Muscle of back (tissue), 11 donors: ENCODE results near the gene SHOX. TPM values are rescaled to one million over a fixed set of nuclear protein-coding genes. Genes with fewer than 3 reads are reported as not detected.

Experiments
- DNase-seq, 3 donors: peaks; one replicate each; pipeline versions ENCODE4 v3.0.0 to v3.0.0-alpha.2; 2013
- polyA plus RNA-seq, 10 donors: library from polyadenylated mRNA; unstranded; fragments of 120-200 nt; gene quantifications; one replicate each; pipeline ENCODE4 v1.2.1, GENCODE V29; 2013; ENCODE audit not compliant: insufficient read length in 10 of 10

SHOX gene
- polyA plus RNA-seq, 10 donors: 0.18 to 2.1 (median 0.66) TPM

DNA sequence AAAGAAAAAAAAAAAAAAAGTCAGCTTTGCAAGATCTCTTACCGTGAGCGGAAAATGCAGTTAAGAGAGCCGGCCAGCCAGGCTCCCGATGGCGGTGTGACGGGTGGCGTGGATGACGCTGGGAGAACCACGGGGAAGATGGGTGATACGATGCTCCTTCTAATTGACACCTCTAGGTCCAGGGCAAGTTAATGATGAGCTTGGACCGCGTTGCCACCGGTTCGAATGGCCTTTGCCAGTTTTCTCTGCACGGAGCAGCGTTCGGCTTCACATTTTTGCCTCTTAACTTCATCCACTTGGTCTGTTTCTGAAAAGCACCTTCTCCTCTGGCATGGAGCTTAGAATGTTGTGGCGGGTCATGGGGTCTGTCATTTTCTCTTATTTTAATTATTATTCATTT, 33.2 kb downstream of the SHOX start:
- no peak for DNase-seq

DNA sequence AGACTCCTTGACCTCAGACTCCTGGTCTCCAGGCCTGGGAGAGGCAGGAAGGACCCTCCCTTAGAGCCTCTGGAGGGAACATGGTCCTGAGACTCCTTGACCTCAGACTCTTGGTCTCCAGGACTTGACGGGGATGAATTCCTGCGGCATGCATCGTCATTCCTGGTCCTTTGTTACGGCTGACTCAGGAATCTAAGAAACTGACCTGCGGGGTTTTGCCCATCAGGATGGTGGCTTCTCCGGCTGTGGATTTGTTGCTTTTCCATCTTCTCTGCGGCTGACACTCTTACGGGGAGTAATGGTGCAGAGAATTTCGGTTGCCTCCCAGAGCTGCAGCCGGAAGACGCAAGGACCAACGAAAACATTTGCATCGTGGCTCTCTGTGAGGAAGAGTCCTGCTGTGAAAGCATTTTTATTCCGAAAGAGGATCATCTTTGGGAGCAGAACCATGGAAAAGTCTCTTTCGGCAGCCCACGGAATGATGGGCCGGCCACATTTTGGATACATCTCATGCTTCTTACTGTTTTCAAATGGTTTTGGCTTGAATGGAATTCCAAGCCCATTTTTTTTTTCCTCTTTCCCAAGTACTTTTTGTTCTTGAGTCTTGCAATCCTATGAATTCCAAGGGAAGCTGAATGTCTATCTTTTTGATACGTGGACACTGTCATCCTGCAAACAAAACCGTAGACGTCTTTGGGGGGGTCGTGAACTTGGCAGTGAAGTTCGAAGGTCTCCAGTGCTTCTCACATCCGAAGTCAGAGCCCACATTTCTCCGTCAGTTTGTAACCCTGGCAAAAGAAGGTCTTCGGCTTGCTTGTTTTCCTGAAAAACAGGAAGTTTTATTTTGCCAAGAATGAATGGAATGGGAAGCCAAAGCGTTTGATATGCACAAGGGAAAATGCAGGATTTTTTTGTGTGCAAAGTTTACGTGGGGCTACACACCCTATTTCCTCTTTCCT, 36.5 kb downstream of the SHOX start:
- DNase-seq: peak; percentile 30 to 90 (median 65)

DNA sequence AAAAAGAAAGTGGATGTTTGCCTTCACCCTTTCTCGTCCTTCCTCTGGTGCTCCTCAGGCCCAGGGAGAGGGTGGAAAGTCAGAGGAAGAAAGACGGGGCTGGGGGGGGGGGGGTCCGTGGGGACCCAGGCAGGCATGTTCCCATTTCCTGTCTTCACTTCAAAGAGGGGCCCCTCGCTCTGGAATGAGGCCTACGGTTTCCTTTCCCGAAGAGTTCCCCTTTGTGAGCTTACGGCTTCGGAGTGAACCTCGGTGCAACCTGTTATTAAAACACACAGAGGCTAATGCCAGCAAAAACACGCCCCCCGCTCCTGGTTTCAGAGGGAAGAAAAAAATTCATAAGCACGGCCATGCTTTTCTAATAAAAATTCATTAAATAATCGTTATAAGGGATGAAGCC, 40.1 kb downstream of the SHOX start:
- DNase-seq: peak in 1 of 3 donors; percentile 52

DNA sequence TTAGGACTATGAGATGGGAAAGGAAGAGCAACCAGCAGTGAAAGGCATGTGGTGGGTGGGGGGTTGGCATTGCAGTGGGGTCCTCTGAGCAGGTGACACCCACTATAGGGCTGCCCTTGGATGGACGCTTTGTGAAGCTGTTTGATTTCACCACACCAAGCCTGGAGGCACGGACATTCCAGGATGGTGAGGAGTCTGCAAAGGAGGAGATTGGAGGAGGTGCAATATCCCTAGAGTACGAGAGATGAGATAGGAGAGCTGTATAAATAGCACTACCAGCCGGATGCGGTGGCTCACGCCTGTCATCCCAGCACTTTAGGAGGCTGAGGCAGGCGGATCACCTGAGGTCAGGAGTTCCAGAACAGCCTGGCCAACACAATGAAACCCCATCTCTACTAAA, 42.3 kb downstream of the SHOX start:
- DNase-seq: no peak

DNA sequence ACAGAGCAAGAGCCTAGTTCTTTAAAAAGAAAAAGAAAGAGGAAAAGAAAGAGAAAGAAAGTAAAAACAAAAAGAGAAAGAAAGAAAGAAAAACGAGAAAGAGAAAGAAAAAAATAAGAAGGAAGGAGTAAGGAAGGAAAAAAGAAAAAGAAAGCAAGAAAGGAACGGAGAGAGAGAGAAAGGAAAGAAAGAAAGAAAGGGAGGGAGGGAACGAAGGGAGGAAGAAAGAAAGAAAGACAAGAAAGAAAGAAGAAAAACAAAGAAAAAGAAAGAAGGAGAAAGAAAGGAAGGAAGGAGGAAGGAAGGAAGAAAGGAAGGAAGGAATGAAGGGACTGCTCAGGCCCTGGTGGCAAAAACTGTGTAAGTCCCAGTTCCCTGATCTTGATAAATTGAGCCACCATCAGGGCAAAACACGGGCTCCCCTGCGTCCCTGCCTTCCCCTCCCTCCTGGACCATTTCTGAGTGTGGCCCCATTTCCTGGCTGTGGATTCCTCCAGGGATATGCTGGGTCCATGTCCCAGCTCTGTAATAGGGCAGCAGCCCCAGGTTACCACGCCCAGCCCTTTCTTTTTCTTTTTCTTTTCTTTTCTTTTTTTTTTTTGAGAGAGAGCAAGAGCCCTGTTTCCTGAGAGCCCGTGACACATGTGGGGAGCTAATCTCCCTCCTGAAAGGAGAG, 44.8 kb downstream of the SHOX start:
- no peak for DNase-seq

DNA sequence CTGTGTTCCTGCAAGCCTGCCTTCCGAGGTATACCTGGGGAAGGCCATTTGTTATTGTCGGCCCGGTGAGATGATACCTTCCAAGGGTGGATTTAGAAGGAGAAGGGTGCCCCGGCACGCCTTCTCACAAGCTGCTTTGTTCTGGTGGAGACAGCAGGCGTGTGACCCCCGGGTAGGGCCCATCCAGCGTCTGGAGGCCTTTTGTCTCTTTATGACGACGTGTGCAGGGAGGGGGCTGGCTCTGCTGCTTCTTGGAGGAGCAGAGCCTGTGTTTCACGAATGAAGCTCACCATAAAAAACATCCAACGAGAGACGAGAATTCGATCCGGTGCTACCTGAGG, 45.3 kb downstream of the SHOX start:
- DNase-seq: peak in 1 of 3 donors; percentile 36

DNA sequence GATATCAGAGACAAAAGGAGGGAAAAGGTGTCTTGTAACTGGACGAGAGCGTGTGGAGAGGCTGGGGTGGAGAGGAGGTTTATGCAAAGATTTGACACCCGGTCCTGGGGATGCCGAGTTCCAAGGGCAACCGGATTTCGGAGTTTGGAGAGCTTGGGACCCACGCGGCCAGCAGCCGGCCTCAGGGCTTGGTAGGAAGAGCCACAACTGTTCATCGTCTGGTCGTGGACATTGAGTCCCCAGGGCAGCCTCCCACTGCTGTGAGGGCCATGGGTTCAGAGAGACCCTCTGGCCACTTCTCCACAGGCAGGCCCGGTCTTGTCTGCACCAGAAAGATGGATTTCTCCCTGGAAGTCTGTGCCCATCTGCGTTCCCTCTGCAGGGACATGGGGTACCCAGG, 46.8 kb downstream of the SHOX start:
- no peak for DNase-seq

DNA sequence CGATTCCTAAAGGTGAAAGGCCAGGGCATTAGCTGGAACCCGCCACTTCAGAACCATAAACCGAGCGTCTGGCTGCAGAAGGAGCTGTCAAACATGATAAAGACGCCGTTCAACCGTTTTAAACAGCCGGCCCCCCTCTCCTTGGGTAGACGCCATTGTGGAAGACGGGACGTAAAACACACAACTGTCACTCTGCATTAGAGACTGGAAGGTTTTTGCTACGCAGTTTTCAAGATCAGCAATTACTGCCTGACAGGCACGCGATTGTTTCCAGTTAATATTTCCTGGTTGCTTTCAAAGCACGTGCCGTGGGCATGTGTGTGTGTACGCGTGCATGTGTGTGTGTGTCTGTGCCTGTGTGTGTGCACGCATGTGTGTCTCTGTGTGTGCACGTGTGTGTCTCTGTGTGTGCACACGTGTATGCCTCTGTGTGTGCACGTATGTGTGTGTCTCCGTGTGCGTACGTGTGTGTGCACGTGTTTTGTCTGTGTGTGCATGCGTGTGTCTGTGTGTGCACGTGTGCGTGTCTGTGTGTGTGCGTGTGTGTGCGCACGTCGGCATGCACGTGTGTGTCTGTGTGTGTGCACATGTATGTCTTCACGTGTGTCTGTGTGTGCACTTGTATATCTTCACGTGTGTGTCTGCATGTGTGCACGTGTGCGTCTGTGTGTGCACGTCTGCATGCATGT, 48.8 kb downstream of the SHOX start:
- no peak for DNase-seq

DNA sequence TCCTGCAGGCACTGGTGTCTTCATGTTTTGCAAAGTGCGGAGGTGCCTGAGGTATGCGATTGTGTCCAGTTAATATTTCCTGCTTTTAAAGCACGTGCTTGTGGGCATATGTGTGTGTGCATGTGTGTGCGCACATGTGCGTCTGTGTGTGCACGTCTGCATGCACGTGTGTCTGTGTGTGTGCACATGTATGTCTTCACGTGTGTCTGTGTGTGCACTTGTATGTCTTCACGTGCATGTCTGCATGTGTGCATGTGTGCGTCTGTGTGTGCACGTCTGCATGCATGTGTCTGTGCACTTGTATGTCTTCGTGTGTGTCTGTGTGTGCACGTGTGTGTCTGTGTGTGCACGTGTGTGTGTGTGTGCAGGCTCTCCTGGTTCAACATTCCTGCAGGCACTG, 49.5 kb downstream of the SHOX start:
- DNase-seq: no peak

DNA sequence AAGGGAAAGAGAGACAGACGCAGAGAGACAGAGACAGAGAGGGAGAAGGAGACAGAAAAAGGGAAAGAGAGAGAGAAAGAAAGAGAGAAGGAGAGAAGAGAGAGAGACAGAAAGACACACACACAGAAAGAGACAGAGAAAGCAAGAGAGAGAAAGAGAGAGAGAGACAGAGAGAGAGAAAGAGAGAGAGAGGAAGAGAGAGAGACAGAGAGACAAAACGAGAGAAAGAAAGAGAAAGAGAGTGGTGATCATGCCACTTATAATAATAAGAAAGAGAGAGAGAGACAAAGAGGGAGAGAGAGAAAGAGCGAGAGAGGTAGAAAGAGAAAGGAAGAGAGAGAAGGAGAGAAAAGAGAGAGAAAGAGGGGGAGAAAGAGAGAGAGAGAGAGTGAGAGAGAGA, 51.4 kb downstream of the SHOX start:
- no peak for DNase-seq

DNA sequence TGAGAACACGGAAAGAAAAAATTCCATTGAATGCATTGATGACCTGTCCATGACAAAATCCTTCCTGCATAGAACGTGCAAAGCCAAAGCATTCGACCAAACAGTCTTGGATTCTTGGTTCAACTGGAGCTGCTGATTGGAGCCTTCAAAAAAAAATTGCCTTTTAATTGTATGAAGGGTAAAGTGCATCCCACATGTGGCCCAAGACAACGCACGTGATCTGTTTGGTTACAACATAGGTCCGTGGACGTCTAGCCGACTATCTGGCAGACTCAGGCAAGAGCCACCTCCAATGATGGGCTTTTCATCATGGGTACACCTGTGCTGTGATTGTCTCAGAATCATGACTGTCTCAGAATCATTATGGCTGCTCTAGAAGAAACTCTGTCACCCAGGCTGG, 52.3 kb downstream of the SHOX start:
- no peak for DNase-seq

DNA sequence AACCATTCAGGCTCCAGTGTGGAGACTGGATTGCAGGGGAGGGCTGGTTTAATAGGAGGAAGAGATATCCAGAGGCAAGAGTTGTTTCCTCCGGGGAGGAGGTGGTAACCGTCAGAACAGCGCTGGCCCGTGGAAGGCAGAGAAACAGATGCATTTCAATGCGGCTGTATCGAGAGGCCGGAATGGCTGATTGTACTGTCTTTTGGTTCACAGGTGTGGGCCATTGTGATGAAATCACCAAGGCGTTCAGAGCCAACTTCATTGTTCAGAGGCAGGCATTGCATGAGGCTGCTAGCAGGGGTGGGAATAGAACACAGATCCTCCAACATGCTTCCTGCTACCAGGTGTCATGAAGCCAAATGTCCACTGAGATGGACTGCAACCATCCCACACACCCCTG, 53.0 kb downstream of the SHOX start:
- DNase-seq: no peak

DNA sequence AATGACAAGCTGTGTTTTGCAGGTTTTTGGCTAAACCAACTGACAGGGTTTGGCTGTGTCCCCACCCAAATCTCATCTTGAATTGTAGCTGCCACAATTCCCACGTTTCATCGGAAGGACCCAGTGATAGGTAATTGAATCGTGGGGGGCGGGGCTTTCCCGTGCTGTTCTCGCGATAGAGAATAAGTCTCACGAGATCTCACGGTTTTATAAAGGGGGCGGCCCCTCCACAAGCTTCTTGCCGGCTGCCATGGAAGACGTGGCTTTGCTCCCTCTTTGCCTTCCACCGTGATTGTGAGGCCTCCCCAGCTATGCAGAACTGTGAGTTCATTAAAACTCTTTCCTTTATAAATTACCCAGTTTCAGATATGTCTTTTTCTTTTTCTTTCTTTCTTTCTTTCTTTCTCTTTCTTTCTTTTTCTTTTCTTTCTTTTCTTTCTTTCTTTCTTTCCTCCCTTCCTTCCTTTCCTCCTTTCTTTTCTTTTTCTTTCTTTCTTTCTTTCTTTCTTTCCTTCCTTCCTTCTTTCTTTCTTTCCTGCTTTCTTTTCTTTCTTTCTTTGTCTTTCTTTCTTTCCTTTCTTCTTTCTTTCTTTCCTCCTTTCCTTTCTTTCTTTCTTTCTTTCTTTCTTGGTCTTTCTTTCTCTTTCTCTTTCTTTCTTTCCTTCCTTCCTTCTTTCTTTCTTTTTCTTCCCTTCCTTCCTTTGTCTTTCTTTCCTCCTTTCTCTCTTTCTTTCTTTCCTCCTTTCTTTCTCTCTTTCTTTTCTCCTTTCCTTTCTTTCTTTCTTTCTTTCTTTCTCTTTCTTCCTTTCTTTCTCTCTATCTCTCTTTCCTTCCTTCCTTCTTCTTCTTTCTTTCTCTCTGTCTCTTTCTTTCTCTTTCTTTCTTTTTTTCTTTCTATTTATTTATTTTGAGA, 54.8 kb downstream of the SHOX start:
- DNase-seq: no peak

DNA sequence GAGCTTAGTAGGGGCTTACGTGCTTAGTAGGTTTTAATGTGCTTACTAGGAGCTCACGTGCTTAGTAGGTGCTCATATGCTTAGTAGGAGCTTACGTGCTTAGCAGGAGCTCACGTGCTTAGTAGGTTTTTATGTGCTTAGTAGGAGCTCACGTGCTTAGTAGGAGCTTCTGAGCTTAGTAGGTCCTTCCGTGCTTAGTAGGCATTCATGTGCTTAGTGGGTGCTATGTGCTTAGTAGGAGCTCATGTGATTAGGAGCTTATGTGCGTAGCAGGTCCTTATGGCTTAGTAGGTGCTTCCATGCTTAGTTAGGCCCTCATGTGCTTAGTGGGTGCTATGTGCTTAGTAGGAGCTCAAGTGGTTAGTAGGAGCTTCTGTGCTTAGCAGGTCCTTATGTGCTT, 59.4 kb downstream of the SHOX start:
- DNase-seq: no peak

DNA sequence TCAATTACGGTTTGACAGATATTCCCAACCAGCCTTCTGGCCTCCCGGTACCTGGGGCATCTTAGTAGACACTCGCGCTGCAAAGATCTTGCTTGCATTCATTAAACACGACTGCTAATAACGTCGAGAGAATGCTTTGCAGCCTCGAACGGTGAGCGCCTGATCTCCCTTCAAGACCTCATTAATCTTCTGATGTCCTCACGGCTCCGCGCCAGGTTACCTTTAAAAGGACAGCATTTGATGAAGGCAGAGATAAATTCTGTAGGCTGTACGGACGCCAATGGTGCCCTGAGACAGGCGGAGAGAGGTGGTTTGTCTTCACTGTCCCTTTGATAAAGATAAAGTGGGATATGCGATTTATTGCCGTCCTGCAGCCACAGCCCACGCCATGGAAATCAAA, 64.2 kb downstream of the SHOX start:
- DNase-seq: no peak

DNA sequence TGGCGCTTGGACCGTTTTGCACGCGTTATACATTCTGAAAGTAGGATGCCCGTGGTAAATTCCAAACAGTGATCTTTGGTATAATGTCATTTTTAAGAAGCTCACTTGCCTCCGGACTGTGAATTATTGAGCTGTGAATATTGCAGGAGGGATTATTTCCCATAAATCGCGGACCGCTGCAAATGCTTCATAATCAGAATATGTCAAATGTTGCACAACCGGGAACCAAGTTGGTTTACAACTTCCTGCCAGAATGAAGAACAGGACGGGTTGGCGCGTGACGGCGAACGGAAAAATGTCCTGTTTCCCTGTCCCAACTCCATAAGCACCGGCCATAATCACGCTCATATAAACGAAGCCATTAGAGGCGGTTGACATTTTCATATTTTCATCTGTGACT, 67.6 kb downstream of the SHOX start:
- DNase-seq: peak in 2 of 3 donors; percentile 15 to 61

DNA sequence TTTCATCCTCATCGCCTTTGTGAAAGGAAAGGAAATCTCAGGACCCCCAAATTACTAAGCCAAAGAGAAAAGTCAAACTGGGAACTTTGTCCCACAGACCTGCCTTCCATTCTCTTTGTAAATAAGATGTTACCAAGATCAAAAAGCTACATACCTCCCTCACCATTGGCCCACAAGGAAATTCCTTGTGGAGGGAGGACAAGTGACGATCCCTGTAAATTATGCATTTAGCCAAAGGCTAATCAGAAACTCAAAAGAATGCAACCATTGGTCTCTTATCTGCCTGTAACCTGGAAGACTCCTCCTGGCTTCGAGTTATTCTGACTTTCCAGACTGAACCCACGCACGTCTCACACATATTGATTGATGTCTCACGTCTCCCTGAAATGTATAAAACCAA, 70.3 kb downstream of the SHOX start:
- no peak for DNase-seq

DNA sequence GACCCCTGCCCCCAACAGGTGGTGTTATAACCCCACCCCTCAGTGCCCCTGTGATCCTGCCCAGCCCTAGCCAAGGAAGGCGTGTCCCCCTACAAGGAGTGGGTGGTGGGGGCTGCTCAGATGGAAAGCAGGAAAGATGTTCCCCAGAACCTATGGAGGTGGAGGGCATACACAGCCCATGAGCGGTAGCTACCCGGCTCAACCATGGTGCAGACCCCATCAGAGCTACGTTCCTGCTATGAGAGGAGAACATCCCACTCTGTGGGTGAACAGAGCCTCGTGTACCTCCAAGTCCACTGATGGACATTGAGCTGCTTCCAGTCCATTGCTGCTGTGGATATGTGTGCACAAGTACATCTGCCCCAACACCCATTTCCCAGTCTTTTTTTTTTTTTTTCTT, 71.1 kb downstream of the SHOX start:
- no peak for DNase-seq

DNA sequence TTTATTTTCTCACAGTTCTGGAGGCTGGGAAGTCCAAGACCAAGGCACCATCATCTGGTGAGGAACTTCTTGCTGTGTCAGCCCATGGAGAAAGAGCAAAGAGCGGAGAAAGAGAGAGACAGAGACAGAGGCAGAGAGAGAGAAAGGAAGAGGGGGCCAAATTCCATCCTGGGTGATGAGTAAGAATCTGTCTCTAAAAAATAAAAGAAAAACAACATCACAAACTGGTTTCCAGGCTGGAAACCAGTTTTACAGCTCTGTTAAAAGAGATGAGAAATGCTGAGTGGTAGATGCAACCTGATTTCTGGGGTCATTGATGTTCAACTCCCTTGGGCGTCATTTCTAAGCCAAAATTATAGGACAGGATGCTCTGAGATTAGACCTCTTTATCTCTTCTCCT, 72.9 kb downstream of the SHOX start:
- DNase-seq: no peak

DNA sequence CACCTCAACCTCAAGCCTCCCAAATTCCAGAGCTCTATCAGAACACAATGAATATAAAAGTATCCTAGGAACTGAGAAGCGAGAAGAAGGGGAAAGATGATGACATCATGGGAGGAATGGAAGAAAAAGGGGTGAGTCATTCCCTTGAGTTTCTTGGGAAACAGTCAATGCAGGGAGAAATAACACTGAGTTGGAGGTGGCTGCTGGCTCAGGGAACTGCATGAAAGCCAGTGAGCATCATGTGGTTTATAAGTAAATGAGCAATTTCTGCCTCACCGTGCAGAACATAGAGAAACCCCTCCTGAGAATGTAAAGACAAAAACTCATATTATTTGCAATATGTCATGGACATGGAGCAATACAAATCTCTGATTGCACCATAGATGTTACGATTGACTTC, 73.3 kb downstream of the SHOX start:
- DNase-seq: peak in 1 of 3 donors; percentile 43
